T follicular helper cell (primary cell): ENCODE results near the gene CCDC175.

Source experiments
- DNase-seq: peaks from one replicate; pipeline ENCODE4 v3.0.0-alpha.2; 2020; ENCODE audit warnings: low read depth
- total RNA-seq, 2 experiments: gene quantifications; one replicate each; lab custom pipeline; 2026; lab: John Stamatoyannopoulos, UW

CCDC175 gene
- 0 reads per million in 2 experiments for total RNA-seq

- peak; percentile 74 for DNase-seq
Observed at GRCh38 chr14:59576332-59577294, at the start of gene CCDC175. Gene CCDC175 (minus strand): TSS chr14:59576812. CDS start chr14:59576775, 37 bp downstream.

- DNase-seq: no peak
Observed at GRCh38 chr14:59622631-59623030, 46.0 kb upstream of the CCDC175 start.

GRCh38 chr14:59619061-59619460 is 42.4 kb upstream of the CCDC175 start:
- DNase-seq: no peak

GRCh38 chr14:59601056-59601455 is 24.4 kb upstream of the CCDC175 start:
- no peak for DNase-seq

GRCh38 chr14:59600211-59600945 is 23.8 kb upstream of the CCDC175 start:
- no peak for DNase-seq

- no peak for DNase-seq
Observed at GRCh38 chr14:59595071-59595470, 18.5 kb upstream of the CCDC175 start.

GRCh38 chr14:59591641-59592370 is 15.2 kb upstream of the CCDC175 start:
- DNase-seq: no peak

GRCh38 chr14:59588101-59588500 is 11.5 kb upstream of the CCDC175 start:
- no peak for DNase-seq

GRCh38 chr14:59585891-59586554 is 9.4 kb upstream of the CCDC175 start:
- DNase-seq: no peak

GRCh38 chr14:59583755-59584154 is 7.1 kb upstream of the CCDC175 start:
- DNase-seq: no peak

- no peak for DNase-seq
Observed at GRCh38 chr14:59582845-59583509, 6.4 kb upstream of the CCDC175 start.

GRCh38 chr14:59582161-59582560 is 5.5 kb upstream of the CCDC175 start:
- DNase-seq: no peak

- DNase-seq: no peak
Observed at GRCh38 chr14:59580911-59581310, 4.3 kb upstream of the CCDC175 start.

- DNase-seq: no peak
Observed at GRCh38 chr14:59570122-59570521, 6.5 kb downstream of the CCDC175 start.

- DNase-seq: no peak
Observed at GRCh38 chr14:59566725-59567124, 9.9 kb downstream of the CCDC175 start.

- no peak for DNase-seq
Observed at GRCh38 chr14:59566296-59566695, 10.3 kb downstream of the CCDC175 start.

GRCh38 chr14:59565087-59565486 is 11.5 kb downstream of the CCDC175 start:
- no peak for DNase-seq

- DNase-seq: no peak
Observed at GRCh38 chr14:59564366-59564765, 12.2 kb downstream of the CCDC175 start.

- no peak for DNase-seq
Observed at GRCh38 chr14:59547310-59547709, 29.3 kb downstream of the CCDC175 start.

- no peak for DNase-seq
Observed at GRCh38 chr14:59543873-59544272, 32.7 kb downstream of the CCDC175 start.

- no peak for DNase-seq
Observed at GRCh38 chr14:59541731-59542130, 34.9 kb downstream of the CCDC175 start.
